Measurements from ENCODE around the gene RNF8.
"Not testable (repeated sequence)": the region's sequence is repeated elsewhere in the genome, so short reads cannot be mapped to it uniquely, and the experiment has no call there.

Gene RNF8

DNA sequence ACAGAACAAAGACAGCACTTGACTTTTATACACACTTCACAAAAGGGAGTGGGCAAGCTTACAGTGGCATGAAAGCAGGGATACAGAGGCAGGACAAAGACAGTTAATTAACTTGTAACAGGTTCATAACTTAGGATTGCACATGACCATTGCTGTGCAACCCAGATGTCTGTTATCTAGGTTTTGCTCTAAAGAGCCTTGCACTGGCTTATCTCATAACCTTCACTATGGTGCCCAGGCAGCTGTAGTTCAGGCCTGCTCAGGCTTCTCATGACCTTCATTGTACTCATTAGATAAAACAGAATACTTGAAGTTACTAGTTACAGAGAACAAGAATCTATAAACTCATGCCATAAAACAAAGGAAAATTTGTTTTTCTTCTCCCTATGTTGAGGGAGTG lies 47.9 kb downstream of the RNF8 start:
- DNase-seq, result not testable (repeated sequence)

GRCh38 chr6:37406726-37407341 lies 53.1 kb downstream of the RNF8 start:
- no peak for DNase-seq

GRCh38 chr6:37407948-37408347 lies 54.2 kb downstream of the RNF8 start:
- DNase-seq, result no peak

DNA sequence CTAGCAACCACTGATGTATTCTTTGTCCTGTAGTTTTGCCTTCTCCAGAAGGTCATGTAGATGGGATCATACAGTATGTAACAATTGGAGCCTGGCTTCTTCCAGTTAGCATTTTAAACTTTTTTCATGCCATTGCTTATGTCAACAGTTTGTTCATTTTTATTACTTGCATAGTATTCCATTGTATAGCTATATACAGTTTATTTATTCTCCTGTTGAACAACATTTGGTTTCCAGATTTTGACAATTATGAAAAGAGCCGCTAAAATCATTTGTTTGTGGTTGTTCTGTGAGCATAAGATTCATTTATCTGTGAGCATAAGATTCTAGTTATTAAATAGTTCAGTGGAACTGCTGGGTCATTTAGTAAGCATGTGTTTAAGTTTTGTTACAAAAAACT lies 55.7 kb downstream of the RNF8 start:
- DNase-seq, result no peak

DNA sequence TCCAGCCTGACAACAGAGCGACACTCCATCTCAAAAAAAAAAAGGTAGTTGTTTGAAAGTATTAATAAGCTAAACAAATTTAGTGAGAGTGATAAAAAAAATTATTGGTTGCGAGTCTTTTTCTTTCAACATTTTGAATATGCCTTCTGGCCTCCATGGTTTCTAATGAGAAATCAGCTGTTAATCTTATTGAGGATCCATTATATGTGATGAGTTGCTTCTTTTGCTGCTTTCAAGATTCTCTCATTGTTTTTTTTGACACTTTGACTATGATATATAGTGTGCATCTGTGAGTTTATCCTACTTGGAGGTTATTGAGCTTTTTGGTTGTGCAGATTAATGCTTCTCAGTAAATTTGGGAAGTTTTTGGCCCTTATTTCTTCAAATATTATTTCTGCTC lies 63.6 kb downstream of the RNF8 start:
- DNase-seq, result no peak

GRCh38 chr6:37418722-37419121 lies 64.9 kb downstream of the RNF8 start:
- DNase-seq, result no peak

DNA sequence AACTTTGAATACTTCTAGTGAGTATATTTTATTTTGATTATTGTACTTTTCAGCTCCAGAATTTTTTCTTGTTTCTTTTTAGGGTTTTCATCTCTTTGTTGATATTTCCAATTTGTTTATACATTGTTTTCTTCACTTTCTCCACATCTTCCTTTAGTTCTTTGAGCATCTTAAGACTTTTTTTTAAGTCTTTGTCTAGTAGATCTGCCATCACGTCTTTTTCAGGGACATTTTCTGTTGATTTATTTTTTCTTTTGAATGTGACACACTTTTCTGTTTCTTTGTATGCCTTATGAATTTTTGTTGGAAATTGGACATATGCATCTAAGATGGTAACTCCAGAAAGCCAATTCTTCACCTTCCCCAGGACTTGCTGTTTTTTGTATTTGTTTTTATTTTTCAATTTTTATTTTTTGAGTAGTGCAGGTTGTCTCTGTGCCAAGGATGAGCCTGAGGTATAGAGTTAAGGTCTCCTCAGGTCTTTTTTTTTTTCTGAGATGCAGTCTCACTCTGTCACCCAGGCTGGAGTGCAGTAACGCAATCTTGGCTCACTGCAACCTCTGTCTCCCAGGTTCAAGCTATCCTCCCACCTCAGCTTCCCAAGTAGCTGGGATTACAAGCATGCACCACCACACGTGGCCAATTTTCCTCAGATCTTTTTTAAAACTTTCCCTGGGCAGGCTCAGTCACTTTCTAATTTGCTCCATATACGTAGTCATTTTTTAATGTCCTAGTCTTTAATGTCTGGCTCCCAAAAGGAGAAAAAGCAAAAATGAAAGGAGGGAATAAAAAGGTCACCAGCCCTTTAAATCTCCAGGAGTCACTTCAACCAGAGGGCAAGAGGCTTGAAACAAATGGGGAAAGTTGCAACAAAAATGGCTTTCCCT lies 72.5 kb downstream of the RNF8 start:
- no peak for DNase-seq

DNA sequence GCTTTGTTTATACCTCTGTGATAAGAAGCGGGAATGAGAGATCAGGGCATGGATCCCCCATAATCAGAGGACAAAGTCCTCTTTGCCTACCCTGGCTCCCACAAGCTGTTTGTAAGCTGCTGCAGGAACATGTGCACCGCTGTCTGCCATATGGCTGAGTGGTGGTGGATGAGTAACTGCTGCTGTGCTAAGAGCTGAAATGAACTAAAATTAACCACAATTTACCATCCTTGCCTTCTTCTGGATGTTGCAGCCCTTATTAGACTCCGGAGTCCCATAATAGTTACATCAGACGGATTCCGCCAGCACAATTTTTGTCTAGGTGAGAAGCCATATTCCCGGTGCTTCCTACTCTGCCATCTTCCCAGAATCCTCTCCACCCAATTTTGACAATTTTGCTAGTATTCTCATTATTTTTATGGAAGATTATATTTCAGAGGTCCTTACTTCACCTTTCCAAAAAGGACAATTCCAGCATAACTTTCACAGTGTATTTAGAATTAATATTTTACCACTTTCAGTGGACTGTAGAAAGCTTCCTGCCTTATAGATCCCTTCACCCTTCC lies 73.2 kb downstream of the RNF8 start:
- no peak for DNase-seq

DNA sequence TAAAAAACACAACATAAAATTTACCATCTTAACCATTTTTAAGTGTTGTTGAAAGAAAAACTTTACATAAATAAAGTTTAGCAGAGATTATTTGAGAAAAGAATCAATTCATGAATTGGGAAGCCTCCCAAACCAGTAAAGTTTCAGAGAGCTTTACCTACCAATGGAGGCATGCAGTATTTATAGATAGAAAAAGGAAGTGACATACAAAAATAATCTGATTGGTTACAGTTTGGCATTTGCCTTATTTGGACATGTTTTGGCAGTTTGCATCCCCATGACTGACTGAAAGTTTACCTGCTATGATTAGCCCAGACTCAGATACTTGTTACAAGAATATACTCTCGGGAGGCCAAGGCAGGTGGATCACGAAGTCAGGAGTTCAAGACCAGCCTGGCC lies 75.6 kb downstream of the RNF8 start:
- DNase-seq, result no peak

GRCh38 chr6:37432590-37432915 lies 78.8 kb downstream of the RNF8 start:
- DNase-seq, result no peak

DNA sequence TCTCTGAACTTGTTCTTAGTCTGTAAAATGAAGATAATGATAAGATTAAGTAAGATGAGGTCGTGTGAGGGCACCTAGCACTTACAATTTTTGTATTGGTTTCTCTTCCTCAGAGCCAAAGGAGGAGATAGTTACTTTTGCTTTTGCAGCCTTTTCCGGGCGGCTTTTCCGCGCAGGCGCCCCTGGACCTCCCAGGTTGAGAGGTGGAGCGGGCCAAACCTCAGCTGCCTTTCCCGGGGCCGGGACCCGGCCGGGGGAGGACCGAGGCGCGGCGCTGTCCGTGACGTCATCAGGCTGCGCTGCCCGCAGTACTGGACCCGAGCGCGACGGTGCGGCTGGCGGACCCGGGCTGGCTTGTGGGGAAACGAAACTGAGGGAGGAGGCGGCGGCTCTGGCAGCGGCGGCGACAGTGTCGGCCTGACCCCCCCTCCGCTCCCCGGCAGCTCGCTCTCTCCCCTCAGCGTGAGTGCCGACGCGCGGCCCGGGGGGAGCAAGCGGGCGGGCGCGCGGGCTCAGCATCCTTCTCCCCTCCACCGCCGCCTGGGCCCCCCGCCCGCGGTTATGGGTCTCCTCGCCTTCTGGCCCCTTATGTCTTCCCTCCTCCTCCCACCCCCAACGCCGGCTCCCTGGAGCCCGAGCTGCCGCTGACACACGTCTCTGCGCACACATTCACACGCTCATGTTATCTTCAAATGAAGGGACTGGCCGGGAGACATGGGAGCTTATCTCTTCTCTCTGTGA lies 79.3 kb downstream of the RNF8 start, which contains the start of gene CMTR1:
TSS of gene CMTR1 (plus strand) at position 306 of the 741 bp plus-strand sequence. CDS start 2,409 bp downstream, outside the sequence.
- peak; percentile 96 for DNase-seq

DNA sequence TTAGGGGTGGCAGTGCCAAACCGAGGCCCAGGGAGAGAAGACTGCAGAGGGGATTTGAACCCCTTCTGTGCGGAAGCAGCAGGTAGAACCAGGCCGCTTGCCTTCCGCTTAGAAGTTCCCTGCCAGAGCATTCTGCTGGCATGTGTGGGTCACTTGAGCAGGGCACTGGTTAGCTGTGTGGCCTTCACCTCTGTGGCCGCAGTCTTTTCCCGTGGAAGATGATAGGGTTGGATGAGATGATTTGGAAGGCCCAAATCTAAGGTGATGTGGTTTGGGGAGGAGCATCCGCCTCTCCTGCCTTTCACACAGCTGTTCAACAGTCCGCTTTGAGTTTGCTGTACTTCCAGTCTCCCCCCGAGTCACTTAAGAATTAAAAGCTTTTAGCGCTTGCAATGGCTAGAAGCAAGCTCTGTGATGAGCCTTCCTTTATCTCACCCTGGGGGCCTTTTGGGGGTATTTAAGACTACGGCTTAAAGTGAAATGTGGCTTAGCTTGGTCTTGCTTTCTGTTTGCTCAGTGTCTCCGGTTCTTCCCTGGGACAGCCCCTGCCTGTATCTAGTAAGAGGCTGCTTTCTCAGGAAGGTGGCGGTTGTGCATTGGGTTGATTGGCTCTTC lies 80.0 kb downstream of the RNF8 start:
- peak; percentile 36 for DNase-seq

DNA sequence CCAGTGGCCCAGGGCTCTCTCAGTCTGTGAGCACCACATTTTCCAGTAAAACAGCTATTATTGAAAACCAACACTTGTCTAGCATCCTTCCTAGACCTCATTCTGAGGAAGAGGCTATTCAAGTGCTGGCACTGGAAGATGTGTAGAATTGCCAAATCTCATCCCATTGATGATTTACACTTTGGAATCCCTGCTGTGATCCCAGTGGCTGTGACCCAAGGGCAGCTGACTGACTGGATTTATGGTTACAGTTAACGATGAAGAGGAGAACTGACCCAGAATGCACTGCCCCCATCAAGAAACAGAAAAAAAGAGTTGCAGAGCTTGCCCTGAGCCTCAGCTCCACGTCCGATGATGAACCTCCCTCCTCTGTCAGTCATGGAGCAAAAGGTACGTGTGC lies 81.6 kb downstream of the RNF8 start:
- DNase-seq, result no peak

DNA sequence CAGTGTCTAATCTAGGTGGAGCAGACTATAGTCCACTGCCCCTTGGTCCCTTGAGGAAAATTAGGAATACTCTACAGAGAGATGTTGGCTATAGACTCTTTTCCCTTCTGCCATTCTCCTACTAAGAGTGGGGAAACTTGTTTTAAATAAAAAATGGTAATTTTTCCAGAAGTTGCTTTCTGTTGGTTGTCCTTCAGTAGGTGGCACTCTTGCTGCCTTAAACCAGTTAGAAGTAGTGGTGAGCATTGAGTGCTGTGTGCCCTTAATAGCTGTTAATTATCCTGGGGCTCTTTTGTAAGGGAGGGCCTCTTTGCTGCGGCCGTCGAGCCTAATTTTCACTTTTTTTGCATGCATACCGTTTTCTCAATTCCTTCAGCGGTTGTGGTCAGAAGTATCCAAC lies 82.0 kb downstream of the RNF8 start:
- DNase-seq, result no peak

DNA sequence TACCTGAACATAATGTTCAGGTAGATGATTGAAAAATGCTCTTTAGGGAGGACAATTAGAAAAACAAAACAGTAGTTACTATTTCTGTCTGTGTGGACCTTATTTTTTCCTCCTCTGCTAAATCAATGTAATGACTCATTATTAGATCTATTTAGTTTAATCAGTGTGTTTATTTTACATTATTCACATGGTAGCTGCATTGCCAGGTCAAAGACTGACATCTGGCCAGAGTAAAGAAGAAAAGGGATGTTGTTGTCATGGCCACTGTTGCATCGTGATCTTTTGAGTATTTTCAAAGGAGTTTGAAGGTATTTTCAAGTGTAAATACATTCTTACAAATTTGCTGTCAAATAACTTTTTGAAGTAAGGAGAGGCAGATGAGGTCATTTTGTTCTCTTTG lies 85.1 kb downstream of the RNF8 start:
- no peak for DNase-seq

DNA sequence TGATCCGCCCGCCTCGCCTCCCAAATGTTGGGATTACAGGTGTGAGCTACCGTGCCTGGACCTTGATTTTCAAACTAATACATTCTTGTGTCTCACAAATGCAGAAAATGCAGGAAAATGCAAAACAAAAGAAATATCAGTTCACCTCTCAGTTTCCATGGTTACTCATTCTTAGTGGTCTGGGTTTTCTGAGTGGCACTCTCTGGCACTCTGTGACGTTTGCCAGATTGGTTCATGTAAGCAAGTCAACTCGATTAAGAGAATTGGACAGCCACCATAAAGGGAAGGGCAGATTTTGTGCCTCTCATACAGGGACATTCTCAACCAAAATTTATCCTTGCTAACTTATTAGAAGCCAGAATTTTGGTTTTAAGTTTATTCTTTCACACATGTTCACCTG lies 87.9 kb downstream of the RNF8 start:
- no peak for DNase-seq

DNA sequence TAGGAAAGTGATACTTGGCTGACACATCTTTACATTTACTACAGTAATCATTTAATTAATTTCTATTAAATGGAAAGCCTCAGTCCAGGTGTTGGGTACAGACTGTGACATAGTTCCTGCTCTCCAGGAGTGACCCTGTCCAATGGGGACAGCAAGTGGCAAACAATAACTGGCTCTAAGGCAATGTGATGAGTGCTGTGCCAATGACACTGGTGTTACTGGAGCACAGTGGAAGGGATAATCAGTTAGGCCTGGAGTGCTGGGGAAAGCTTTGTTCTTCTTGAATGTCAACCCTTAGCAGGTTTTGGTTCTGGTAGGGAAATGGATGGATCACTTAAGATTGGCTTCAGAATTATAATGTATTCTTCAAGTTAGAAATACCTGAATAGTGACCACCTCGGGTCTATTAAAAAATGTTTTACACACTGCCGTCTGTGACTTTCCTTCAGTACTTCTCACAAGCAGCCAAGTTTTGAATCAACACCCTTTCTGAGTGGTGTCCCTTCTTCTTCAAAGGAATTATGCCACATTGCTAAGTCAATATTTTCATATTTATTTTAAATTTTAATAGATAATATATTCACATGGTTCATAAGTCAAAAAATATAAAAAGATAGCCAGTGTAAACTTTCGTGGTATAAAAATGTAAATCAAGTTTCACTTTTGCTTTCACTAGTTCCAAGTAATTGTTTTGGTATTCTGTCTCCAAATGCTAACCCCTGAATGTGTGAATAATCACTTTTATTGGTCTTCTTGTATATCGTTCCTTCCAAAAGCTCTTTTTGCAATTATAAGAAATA lies 88.8 kb downstream of the RNF8 start:
- DNase-seq, result no peak

GRCh38 chr6:37443216-37443542 lies 89.4 kb downstream of the RNF8 start:
- DNase-seq, result not testable (repeated sequence)
